Measurements from ENCODE around the gene LRSAM1.

The LRSAM1 gene

DNA sequence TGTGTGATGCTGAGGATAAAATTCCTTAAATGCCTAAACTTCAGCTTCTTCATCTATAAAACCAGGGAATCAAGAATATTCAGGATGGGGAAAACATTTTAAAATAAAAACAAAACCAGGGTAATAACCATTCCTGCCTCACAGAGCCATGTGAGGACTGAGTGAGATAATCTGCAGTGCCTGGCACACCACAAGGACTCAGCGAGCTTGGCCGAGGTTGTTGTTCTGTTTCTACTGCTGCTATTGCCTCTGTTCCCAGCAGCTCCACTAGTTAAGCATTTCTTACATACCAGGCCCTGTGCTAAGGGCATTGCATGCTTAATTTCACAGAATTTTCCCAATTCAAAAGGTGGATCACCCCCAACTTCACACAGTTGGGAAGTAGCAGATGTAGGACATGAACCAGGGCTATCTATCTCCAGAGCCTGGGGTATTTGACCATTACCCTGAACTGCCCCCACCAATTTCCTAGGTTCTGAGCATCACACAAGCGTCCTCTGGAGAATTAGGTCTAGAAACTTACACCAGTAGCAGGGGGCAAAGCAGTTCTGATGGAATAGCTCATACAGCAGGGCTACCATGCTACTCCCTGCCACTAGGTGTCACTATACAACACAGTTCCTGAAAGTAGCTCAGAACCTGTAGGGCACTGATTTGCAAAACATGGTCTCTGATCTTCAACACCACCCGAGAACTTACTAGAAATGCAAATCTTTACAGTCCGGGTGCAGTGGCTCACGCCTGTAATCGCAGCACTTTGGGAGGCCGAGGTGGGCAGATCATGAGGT lies 74.3 kb downstream of the LRSAM1 start:
- peak; percentile 58 for DNase-seq (ENCODE audit: low read depth)
- no peak overlapping the region for H3K4me3 ChIP-seq (ENCODE audit: low read depth, low read length)
- TF ChIP-seq MAX (IDR thresholded peaks at IDR 0.05; ENCODE audit: low read depth, low read length) = no peak
- TF ChIP-seq CTCF (IDR thresholded peaks at IDR 0.05; ENCODE audit: low read depth, low read length) = peak; percentile 55

DNA sequence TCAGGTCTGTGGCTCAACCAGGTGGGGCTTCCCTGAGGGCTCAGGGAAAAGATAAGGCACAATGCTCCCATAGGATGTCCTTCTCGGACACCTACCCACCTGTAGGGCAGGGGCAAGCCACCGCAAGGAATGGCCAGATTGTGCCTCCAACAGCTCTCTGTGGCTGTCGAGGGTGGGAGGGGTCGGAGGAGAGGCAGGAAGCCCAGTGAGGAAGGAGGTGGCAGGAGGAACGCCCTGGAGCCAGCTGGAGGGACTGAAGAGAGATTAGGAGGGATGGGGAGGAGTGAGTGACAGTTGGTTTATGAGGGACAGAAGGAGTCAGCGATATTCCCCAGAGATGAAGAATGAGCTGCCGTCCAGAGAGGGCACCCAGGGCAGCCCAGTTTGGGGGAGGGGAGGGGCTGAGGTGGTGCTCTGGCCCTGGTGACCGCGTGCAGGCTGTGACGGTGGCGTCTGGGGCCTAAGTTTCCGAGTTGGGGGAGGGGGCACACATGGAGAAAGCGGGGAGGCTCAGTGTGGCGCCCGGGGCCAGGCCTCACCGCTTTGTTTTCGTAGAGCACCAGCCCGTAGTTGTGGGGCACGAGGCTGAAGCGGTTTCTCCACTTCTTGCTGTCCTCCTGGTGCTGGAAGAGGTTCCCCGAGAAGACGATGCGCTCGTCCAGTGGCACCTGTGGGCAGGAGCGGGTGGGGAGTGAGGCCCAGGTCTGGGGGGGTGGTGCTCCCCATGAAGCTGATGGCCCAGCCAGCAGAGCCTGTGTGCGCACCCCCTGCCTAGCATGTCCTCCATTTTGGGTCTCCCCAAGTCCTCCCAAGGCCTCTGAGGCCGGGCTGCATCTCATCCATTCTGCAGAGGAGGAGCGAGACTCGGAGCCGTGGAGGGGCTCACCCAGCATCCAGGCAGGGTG lies 75.6 kb downstream of the LRSAM1 start:
- no peak for TF ChIP-seq POLR2A (IDR thresholded peaks at IDR 0.05; ENCODE audit: extremely low read depth, insufficient read length)
- no peak for TF ChIP-seq MYC (IDR thresholded peaks at IDR 0.05; ENCODE audit: low read depth, low read length)
- no peak for TF ChIP-seq MAX (IDR thresholded peaks at IDR 0.05; ENCODE audit: low read depth, low read length)
- TF ChIP-seq CTCF (IDR thresholded peaks at IDR 0.05; ENCODE audit: low read depth, low read length) = no peak
- no peak overlapping the region for H3K4me3 ChIP-seq (ENCODE audit: low read depth, low read length)

GRCh38 chr9:127527560-127528268 lies 76.4 kb downstream of the LRSAM1 start:
- no peak for DNase-seq (ENCODE audit: low read depth)
- no peak for TF ChIP-seq POLR2A (IDR thresholded peaks at IDR 0.05; ENCODE audit: extremely low read depth, insufficient read length)
- TF ChIP-seq MYC (IDR thresholded peaks at IDR 0.05; ENCODE audit: low read depth, low read length) = no peak
- no peak for TF ChIP-seq CTCF (IDR thresholded peaks at IDR 0.05; ENCODE audit: low read depth, low read length)
- no peak for TF ChIP-seq MAX (IDR thresholded peaks at IDR 0.05; ENCODE audit: low read depth, low read length)
- no peak overlapping the region for H3K4me3 ChIP-seq (ENCODE audit: low read depth, low read length)

More for the DNA sequence above, 75.6 kb downstream of the LRSAM1 start:
- DNase-seq (ENCODE audit: low read depth) = no peak

DNA sequence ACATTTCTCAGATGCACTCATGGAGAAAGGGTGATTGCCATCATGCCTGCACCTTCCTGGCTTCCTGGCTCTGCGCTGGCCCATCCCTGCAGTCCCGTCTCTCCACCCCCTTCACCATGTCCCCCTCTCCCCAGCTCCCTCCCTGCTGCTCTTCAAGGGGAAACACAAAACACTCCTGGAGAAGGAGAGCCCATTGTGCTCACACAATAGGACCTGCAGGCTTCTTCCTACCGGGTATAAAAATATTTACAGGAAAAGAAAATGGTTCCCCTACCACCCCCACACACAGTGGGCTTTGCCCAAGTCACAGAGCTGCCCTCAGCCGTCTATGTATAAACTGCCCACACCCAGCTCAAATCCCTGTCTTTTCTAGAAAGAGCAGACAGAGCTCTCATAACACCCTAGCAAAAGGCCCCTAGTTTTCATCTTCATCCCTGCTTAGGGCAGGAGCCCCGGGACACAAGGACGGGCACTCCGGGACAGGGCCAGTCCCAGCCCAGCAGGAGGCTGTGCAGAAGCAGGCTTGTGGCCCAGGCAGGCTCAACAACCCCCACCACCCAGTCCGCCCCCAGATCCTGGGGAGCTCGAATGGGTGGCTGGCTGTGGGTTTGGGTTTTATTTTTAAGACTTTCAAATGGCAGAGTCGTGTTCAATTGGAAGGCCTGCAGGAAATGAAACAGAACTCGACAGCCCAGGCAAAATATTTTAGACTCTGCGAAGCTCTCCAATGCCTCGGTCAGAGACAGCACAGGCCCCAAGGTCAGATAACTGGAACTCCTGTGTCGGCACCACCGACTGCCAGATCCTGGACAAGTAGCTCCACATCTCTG lies 77.3 kb downstream of the LRSAM1 start:
- no peak overlapping the region for H3K4me3 ChIP-seq (ENCODE audit: low read depth, low read length)
- DNase-seq (ENCODE audit: low read depth) = no peak
- no peak for TF ChIP-seq POLR2A (IDR thresholded peaks at IDR 0.05; ENCODE audit: extremely low read depth, insufficient read length)
- TF ChIP-seq MAX (IDR thresholded peaks at IDR 0.05; ENCODE audit: low read depth, low read length) = no peak
- TF ChIP-seq CTCF (IDR thresholded peaks at IDR 0.05; ENCODE audit: low read depth, low read length) = no peak
- no peak for TF ChIP-seq MYC (IDR thresholded peaks at IDR 0.05; ENCODE audit: low read depth, low read length)

DNA sequence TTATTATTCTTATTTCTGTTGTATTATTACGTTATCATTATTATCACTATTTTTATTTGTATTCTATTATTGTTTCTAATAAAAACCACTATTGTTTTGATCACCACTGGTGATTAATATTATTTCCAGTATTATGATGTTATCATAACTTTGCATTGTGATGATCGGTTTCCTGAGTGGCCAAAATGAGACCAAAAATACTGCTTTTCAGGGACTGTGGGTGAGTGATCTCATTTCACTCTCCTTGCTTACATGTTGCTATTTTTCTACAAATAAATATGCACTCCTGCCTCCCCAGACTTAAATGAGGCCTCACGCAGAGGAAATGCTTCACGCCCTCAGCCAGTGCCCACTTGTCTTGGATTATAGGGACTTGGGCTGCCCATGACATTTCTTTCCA lies 78.4 kb downstream of the LRSAM1 start:
- no peak for DNase-seq (ENCODE audit: low read depth)
- TF ChIP-seq POLR2A (IDR thresholded peaks at IDR 0.05; ENCODE audit: extremely low read depth, insufficient read length) (no peak), MAX (IDR thresholded peaks at IDR 0.05; ENCODE audit: low read depth, low read length) (no peak), MYC (IDR thresholded peaks at IDR 0.05; ENCODE audit: low read depth, low read length) (no peak), CTCF (IDR thresholded peaks at IDR 0.05; ENCODE audit: low read depth, low read length) (no peak)

More for the DNA sequence above, 78.4 kb downstream of the LRSAM1 start:
- no peak overlapping the region for H3K4me3 ChIP-seq (ENCODE audit: low read depth, low read length)

All from NB4 (cell line).